GM21619 (cell line): Measurements from ENCODE around the gene ANO2.

Experiments used
- ATAC-seq: cut with Tn5 transposase; IDR thresholded peaks from one replicate; pipeline ENCODE4 v1.9.1; 2021; ENCODE audit not compliant: unreplicated experiment

Gene ANO2

GRCh38 chr12:5521456-5522325 is 423.4 kb downstream of the ANO2 start:
- no peak for ATAC-seq

GRCh38 chr12:5520831-5521230 is 424.2 kb downstream of the ANO2 start:
- no peak for ATAC-seq

- no peak for ATAC-seq
Measured at GRCh38 chr12:5520037-5520436, 425.0 kb downstream of the ANO2 start.

- no peak for ATAC-seq
Measured at GRCh38 chr12:5518584-5519365, 426.3 kb downstream of the ANO2 start.

- no peak for ATAC-seq
Measured at GRCh38 chr12:5516371-5517241, 428.5 kb downstream of the ANO2 start.

GRCh38 chr12:5515458-5515857 is 429.6 kb downstream of the ANO2 start:
- ATAC-seq = no peak

- no peak for ATAC-seq
Measured at GRCh38 chr12:5514545-5514944, 430.5 kb downstream of the ANO2 start.

- no peak for ATAC-seq
Measured at GRCh38 chr12:5514016-5514415, 431.0 kb downstream of the ANO2 start.

- ATAC-seq = no peak
Measured at GRCh38 chr12:5513406-5513805, 431.7 kb downstream of the ANO2 start.
